ENCODE data around the gene TFB1M. TPM values are rescaled to one million over a fixed set of nuclear protein-coding genes. Genes with fewer than 3 reads are reported as not detected.
"Not testable (repeated sequence)": the region's sequence is repeated elsewhere in the genome, so short reads cannot be mapped to it uniquely, and the experiment has no call there.

TFB1M gene
- total RNA-seq, 1 donor from 2014 or later: 15.6 TPM

- no peak for DNase-seq (ENCODE audit: low read depth, low spot score)
Observed at GRCh38 chr6:155303361-155303870, 10.9 kb downstream of the TFB1M start.

DNA sequence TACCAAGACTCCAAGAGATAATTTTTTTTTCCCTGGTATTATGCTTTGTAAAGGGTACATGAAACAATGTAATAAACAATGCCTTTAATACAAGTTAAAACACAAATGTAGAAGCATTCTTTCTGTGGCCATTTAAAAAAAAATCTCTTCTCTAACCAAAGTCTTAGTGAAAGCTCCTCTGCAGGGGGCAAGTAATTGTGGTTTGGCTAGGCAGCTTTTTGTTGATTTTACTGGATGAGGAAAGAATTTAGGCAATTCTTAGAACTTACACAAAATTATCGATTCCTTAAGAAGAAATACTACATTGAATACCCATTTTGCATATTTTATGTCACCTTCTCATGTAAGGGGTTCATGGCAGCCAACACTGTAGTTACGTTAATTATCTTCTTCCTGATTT lies 12.4 kb downstream of the TFB1M start:
- no peak for DNase-seq (ENCODE audit: low read depth, low spot score)

GRCh38 chr6:155297669-155298068 lies 16.6 kb downstream of the TFB1M start:
- DNase-seq (ENCODE audit: low read depth, low spot score): no peak

DNA sequence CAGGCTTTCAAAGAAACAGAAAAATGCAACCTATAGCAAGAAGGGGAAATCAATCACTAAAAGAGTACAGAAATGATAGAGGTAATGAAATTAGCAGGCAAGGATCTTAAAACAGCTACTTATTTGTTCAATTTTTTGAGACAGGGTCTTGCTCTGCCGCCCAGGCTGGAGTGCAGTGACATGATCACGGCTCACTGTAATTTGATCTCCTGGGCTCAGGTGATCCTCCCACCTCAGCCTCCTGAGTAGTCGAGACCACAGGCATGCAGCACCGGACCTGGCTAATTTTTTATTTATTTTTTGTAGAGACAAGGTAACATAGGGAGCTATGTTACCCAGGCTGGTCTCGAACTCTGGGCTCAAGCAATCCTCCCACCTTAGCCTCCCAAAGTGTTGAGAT lies 21.6 kb downstream of the TFB1M start:
- no peak for DNase-seq (ENCODE audit: low read depth, low spot score)

DNA sequence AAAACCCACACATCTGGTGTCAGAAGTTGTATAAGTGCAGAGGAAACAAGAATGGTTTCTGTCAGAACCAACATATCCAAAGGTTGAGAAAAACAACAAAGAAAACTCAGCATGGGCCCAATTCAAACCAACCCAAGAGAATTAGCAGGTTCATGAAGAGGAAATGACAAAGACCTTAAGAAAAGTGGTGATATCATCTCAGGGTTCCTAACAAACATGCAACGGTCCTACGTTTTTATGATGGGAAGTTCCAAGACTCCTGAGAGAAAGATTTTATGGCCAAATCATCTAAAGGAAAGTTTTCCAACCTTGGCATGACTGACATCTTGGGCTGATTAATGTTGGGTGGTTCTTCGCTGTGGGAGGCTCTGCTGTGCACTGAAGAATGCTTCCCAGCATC lies 23.0 kb downstream of the TFB1M start:
- DNase-seq (ENCODE audit: low read depth, low spot score): no peak

DNA sequence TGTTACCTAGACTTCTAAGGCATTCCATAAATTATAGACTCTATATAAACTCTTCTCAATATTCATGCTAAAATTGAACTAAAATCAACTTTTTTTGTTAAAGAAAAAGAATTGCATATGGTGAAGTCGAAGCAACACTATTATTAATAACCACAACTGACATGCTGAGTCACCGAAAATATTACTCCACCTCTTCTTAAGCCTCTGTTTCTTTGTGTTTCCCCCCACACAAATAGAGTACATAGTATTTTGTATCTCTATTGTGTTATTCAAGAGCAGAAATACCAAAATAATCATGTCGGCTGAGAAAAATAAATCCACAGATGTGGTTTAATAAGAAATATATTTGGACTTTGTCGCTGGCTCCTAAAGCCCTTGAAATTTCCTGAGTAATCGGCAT lies 23.8 kb downstream of the TFB1M start:
- DNase-seq (ENCODE audit: low read depth, low spot score): no peak

DNA sequence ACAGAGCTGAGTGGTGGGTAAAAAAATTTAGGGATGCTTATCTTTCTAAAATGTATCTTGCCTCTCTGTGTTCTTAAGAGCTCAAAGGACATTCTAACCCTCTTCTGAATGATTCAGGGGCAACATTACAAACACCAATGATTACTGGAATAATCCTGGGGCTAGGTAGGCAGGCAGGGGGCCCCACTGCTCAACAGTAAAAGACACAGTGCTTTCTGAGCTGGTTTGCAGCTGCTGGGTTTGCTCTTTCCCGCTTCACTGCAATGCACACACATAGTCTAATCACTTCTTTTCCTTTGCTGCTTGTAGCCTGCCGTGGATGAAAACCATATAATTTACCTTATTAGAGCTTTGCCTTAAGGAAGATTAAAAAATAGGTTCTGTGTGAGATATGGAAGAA lies 26.5 kb downstream of the TFB1M start:
- DNase-seq (ENCODE audit: low read depth, low spot score): no peak

DNA sequence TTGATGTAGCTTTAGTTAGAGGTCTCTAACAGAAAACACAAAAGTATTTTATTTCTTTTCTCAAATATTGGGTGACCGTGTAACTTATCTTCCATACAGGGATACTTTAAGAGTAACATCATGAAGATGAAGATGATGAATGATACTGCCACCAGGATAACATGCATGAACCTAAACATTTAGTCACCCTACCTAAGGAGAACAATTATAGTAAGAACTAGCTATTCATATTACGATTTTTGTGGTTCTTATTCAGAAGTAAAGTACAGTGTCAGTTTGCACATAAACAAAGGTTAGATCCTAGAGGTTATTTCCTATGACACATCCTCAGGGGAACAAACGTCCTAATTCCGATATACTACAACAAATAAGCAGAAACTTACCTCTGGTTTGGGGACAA lies 29.5 kb downstream of the TFB1M start:
- DNase-seq (ENCODE audit: low read depth, low spot score): no peak

DNA sequence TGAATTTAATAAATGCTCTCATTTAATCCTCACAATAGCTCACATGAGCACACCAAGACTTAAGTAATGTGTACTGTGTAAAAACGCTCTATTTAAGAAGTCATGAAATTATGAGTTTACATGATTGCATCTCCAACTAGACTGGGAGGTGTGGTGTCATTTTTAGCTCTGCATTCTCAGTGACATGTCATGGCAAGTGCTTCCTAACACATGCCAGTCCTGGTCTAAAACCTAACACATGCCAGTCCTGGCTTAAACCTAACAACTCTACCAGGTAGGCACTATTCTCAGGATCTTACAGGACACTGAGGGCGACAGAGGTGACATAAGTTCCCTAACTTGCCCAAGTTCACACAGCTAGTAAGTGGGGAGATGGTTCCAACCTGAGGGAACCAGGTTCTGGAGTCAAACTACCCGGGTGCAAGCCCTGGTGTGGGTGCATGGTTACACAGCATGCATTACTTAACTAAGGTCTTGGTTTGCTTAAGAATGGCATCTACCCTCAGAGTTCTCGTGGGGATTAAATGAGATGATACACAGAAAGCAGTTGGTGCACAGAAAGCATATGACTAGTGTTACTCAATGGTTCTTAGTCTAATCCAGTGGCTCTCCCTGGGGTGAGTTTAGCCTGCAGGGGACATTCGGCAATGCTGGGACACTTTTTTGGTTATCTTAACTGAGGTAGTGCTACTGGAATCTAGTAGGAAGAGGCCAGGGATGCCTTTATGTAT lies 35.8 kb downstream of the TFB1M start:
- DNase-seq (ENCODE audit: low read depth, low spot score): no peak

DNA sequence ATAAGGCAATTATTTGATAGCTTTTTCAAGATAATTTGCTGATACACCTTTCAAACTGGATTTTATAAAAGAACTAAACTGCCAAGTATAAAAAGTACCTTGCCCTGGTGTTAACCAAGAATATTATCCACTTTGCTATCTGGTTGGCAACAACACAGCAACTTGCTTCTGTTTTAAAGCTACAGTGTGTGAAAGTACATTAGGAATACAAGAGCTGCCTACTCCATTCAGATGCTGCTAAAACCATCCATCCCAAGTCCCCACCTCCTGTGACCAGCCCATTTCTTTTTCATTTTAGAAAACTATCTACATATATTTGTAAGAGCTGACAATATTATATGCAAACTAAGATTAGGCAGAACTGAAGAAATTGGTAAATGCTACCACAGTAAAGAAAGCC lies 37.6 kb downstream of the TFB1M start:
- no peak for DNase-seq (ENCODE audit: low read depth, low spot score)

GRCh38 chr6:155275808-155276480 lies 38.3 kb downstream of the TFB1M start:
- no peak for DNase-seq (ENCODE audit: low read depth, low spot score)

GRCh38 chr6:155274533-155274932 lies 39.8 kb downstream of the TFB1M start:
- DNase-seq (ENCODE audit: low read depth, low spot score): no peak

GRCh38 chr6:155274106-155274505 lies 40.2 kb downstream of the TFB1M start:
- no peak for DNase-seq (ENCODE audit: low read depth, low spot score)

DNA sequence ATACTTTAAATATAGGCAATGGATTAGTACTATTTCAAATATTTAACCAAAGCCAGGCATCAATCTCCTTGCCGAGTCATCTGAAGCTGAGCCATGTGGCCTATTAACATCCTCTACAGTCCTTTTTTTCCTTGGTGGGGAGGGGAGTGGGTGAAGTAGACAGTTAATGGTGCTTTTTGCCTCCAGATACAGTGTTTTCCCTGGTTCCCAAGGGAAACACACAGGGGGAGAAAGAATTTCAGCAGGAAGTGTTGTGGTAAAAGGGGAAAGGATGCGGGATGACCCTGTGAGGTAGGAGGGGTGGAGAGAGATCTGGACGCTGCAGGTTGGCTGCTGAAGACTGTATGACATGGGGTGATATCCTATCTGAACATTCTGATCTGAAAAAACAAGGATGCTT lies 40.9 kb downstream of the TFB1M start:
- peak; percentile 85 for DNase-seq (ENCODE audit: low read depth, low spot score)

DNA sequence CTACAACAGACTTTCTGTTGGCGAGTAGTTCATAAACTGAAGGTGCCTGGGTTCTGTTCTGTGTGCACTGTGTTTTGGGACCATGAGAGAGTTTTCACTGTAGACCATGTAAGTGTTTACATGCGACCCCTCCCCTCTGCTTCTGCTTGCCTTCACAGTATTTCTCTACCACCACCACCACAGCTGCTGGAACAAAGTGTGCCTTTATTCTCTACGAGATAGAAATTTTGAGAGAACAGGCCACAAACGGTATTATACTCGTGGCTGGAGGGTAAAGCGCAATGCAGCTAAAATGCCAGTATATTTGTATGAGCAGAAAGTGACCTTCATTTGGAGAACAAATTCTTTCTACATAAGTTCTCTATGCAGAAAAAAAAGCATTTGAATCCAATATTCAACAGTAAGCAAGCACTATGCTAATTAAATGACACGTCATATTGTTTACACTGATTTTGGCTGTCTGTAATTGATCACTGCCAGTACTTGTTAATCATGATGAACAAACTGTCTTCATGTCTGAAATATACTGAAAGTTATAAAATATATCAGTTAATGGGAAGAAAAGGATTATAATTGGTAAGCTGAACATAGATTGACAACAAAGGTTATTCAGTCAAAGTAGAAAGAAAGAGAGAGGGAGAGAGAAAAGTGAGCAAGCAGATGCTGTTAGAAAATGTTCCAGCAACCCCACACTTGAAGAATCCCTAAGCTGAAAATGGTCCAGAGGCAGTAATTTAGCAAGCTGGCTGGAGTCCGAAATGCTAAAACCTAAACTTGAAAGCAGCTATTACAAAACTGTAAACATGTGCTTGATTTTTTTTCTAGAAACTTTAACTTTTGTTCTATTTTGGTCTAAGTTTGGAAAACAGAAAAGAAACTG lies 41.7 kb downstream of the TFB1M start:
- DNase-seq (ENCODE audit: low read depth, low spot score): no peak

GRCh38 chr6:155271145-155271544 lies 43.1 kb downstream of the TFB1M start:
- no peak for DNase-seq (ENCODE audit: low read depth, low spot score)

- DNase-seq (ENCODE audit: low read depth, low spot score): no peak
Observed at GRCh38 chr6:155270561-155271091, 43.7 kb downstream of the TFB1M start.

DNA sequence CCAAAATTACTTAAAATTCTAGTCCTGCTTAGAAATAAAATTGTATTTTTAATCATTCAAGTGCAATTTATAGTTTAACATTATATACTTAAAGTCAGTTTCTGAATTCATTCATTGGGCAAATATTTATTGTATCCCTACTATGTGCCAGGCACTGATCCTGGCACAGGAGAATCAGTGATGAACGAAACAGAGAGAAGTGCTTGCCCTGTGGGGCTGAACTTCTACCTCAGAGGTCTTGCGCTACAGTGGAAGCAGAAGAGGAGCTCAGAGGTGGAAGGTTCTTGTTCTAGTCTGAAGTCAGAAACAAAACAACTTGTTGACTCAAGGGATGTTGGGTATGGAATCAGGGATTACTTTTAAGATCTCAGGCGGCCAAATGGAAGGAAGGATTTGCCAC lies 44.5 kb downstream of the TFB1M start:
- DNase-seq (ENCODE audit: low read depth, low spot score): no peak

DNA sequence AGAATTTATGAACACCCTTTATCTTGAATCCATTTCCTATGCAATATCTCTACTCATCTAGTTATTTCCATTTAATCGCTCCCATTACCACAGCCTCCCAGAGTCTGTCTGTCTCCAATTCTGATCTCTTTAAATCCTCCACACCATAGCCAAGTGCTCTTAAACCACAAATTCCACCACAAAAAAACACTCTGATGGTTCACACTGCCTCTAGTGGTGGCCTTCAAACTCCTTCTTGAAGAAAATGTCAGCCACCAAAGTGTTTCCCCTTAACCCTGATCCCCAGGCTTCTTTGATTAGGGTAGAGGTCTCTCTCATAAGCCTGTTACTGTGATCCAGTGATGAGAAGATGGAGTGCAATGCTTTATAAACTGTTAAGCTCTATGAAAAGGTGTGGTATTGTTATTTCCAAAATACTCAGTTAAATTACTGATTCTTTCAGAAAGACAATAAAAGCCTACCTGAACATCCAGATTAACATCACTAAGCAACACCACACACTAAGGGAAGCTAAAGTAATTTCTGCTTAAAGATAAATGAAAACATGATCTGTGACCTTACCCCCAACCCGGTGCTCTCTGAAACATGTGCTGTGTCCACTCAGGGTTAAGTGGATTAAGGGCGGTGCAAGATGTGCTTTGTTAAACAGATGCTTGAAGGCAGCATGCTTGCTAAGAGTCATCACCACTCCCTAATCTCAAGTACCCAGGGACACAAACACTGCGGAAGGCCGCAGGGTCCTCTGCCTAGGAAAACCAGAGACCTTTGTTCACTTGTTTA lies 46.0 kb downstream of the TFB1M start:
- DNase-seq (ENCODE audit: low read depth, low spot score): not testable (repeated sequence)

DNA sequence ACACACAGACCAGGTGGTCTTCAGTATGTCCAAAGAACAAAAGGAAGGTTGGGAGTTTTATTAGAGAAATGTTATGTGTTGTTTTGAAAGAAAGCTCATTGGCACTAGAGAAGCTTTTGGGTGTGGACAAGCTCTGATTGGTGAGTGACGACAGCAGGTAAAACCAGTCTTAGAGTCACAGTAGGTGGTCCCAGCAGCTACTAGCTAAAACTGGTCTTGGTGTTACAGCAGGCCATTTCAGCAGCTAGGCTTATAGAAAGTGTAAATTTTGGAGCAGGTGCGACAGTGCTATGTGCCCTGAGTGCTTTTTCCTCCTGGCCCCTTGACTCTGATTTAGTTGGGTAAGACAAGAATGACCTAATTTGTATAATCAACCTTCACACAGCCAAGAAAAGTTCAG lies 46.9 kb downstream of the TFB1M start:
- DNase-seq (ENCODE audit: low read depth, low spot score): no peak

Data from pulmonary artery endothelial cell (primary cell).